ENCODE measurements around the gene GRIK2. TPM values are rescaled to one million over a fixed set of nuclear protein-coding genes. Genes with fewer than 3 reads are reported as not detected.

Gene GRIK2
- total RNA-seq, 3 donors from 2014 or later = 1.3 to 1.8 (median 1.5) TPM

GRCh38 chr6:101733899-101734298 lies 340.4 kb downstream of the GRIK2 start:
- Histone ChIP-seq H3K4me3 (no peak overlapping the region), H3K9me3 (no peaks in the 10 kb centered on the region), H3K36me3 (ENCODE audit: low read depth) (no peaks in the 10 kb centered on the region), H3K4me1 (ENCODE audit: low read depth) (no peaks in the 10 kb centered on the region)
- intact Hi-C loops (cut with DNase I, micrococcal nuclease) = no loop called here
- no peak for TF ChIP-seq CTCF (IDR thresholded peaks at IDR 0.05)
- DNase-seq (no peak), ATAC-seq (no peak)

GRCh38 chr6:101738481-101738880 lies 345.0 kb downstream of the GRIK2 start:
- Histone ChIP-seq H3K9me3 (no peaks in the 10 kb centered on the region), H3K36me3 (ENCODE audit: low read depth) (no peaks in the 10 kb centered on the region), H3K4me1 (ENCODE audit: low read depth) (no peaks in the 10 kb centered on the region), H3K4me3 (no peak overlapping the region)
- intact Hi-C loops (cut with DNase I, micrococcal nuclease) = no loop called here
- no peak for TF ChIP-seq CTCF (IDR thresholded peaks at IDR 0.05)
- DNase-seq = no peak
- ATAC-seq = no peak

- Histone ChIP-seq H3K4me1 (ENCODE audit: low read depth) (no peaks in the 10 kb centered on the region), H3K9me3 (no peaks in the 10 kb centered on the region), H3K4me3 (no peak overlapping the region), H3K36me3 (ENCODE audit: low read depth) (no peaks in the 10 kb centered on the region)
- no peak for TF ChIP-seq CTCF (IDR thresholded peaks at IDR 0.05)
- intact Hi-C loops (cut with DNase I, micrococcal nuclease) = no loop called here
- ATAC-seq (no peak), DNase-seq (no peak)
Measured at GRCh38 chr6:101740631-101741030, 347.1 kb downstream of the GRIK2 start.

- Histone ChIP-seq H3K4me3 (no peak overlapping the region), H3K9me3 (no peaks in the 10 kb centered on the region), H3K4me1 (ENCODE audit: low read depth) (no peaks in the 10 kb centered on the region), H3K36me3 (ENCODE audit: low read depth) (no peaks in the 10 kb centered on the region)
- TF ChIP-seq CTCF (IDR thresholded peaks at IDR 0.05) = no peak
- no peak for DNase-seq
- no peak for ATAC-seq
- intact Hi-C loops (cut with DNase I, micrococcal nuclease) = no loop called here
Measured at GRCh38 chr6:101741474-101742171, 348.1 kb downstream of the GRIK2 start.

- intact Hi-C loops (cut with DNase I, micrococcal nuclease) = no loop called here
- Histone ChIP-seq H3K36me3 (ENCODE audit: low read depth) (no peaks in the 10 kb centered on the region), H3K9me3 (no peaks in the 10 kb centered on the region), H3K4me1 (ENCODE audit: low read depth) (no peaks in the 10 kb centered on the region), H3K4me3 (no peak overlapping the region)
- DNase-seq = no peak
- no peak for ATAC-seq
- no peak for TF ChIP-seq CTCF (IDR thresholded peaks at IDR 0.05)
Measured at GRCh38 chr6:101747160-101747559, 353.7 kb downstream of the GRIK2 start.

GRCh38 chr6:101747716-101748115 lies 354.2 kb downstream of the GRIK2 start:
- ATAC-seq = no peak
- Histone ChIP-seq H3K4me1 (ENCODE audit: low read depth) (no peaks in the 10 kb centered on the region), H3K4me3 (no peak overlapping the region), H3K36me3 (ENCODE audit: low read depth) (no peaks in the 10 kb centered on the region), H3K9me3 (no peaks in the 10 kb centered on the region)
- DNase-seq = no peak
- no peak for TF ChIP-seq CTCF (IDR thresholded peaks at IDR 0.05)
- intact Hi-C loops (cut with DNase I, micrococcal nuclease) = no loop called here
